PC-9 (cell line): ENCODE data around the gene LENG1. TPM values are rescaled to one million over a fixed set of nuclear protein-coding genes. Genes with fewer than 3 reads are reported as not detected.

ENCODE experiments used
- BruUV-seq: library from RNA; stranded (reverse); fragments of 400-500 nt; replicated peaks from 2 replicates; lab custom pipeline; 2021; lab: Mats Ljungman, UMichigan
- CTCF ChIA-PET: fragments of 300-600 bp; sonication (Branson Sonifier 250); formaldehyde crosslinking; loops from one replicate; lab custom pipeline; 2022; ENCODE audit warnings: antibody characterized with exemption; lab: Charles Lee
- POLR2A ChIA-PET: fragments of 300-600 bp; sonication (Branson Sonifier 250); formaldehyde crosslinking; loops from one replicate; lab custom pipeline; 2022; ENCODE audit warnings: antibody characterized with exemption; ENCODE audit not compliant: unreplicated experiment; lab: Charles Lee
- DNase-seq, 2 experiments: peaks; one replicate each; pipeline versions ENCODE4 v3.0.0 to v3.0.0-alpha.2; 2015 to 2022; ENCODE audit warnings: mixed read lengths in 1 of 2
- H2AFZ ChIP-seq: fragments of 200-600 bp; sonication (generic); 2 replicates; pipeline ENCODE4 v1.8.1; 2017; ENCODE audit warnings: antibody characterized with exemption
- H3F3A ChIP-seq: fragments of 200-600 bp; sonication (generic); 2 replicates; pipeline ENCODE4 v1.8.1; 2017; ENCODE audit warnings: antibody characterized with exemption, mild to moderate bottlenecking, low read depth; ENCODE audit not compliant: insufficient read depth
- H3K27ac ChIP-seq: fragments of 200-600 bp; sonication (generic); 2 replicates; pipeline ENCODE4 v1.6.1; 2016; ENCODE audit warnings: mixed run types
- H3K27me3 ChIP-seq: fragments of 200-600 bp; sonication (generic); 2 replicates; pipeline ENCODE4 v1.6.1; 2016; ENCODE audit warnings: low read depth, mixed run types; ENCODE audit not compliant: insufficient read depth
- H3K36me3 ChIP-seq: fragments of 200-600 bp; sonication (generic); 2 replicates; pipeline ENCODE4 v1.6.1; 2016; ENCODE audit warnings: low read depth, mixed run types
- H3K4me1 ChIP-seq: fragments of 200-600 bp; sonication (generic); replicated peaks from 2 replicates; pipeline ENCODE4 v1.6.1; 2016; ENCODE audit warnings: mixed run types; ENCODE audit not compliant: insufficient read depth
- H3K4me2 ChIP-seq: fragments of 200-600 bp; sonication (generic); 2 replicates; pipeline ENCODE4 v1.6.1; 2017; ENCODE audit warnings: mixed run types
- H3K4me3 ChIP-seq: fragments of 200-600 bp; sonication (generic); 2 replicates; pipeline ENCODE4 v1.6.1; 2016; ENCODE audit warnings: mixed run types
- H3K79me2 ChIP-seq: fragments of 200-600 bp; sonication (generic); 2 replicates; pipeline ENCODE4 v1.6.1; 2017; ENCODE audit warnings: low read depth, mixed run types
- H3K9me2 ChIP-seq: fragments of 200-600 bp; sonication (generic); 2 replicates; pipeline ENCODE4 v1.8.1; 2017; ENCODE audit warnings: mild to moderate bottlenecking; ENCODE audit not compliant: insufficient read depth
- H3K9me3 ChIP-seq: fragments of 200-600 bp; sonication (generic); 2 replicates; pipeline ENCODE4 v1.8.1; 2016; ENCODE audit warnings: low read depth; ENCODE audit not compliant: insufficient read depth
- H4K20me1 ChIP-seq: fragments of 200-600 bp; sonication (generic); 2 replicates; pipeline ENCODE4 v1.8.1; 2017; ENCODE audit not compliant: insufficient read depth
- CTCF ChIP-seq: fragments of 200-600 bp; sonication (generic); conservative IDR thresholded peaks from 2 replicates; pipeline ENCODE4 v1.6.1; 2017; ENCODE audit warnings: mixed run types, antibody characterized with exemption, mild to moderate bottlenecking, moderate library complexity
- EZH2 ChIP-seq: fragments of 200-600 bp; sonication (generic); IDR thresholded peaks from 2 replicates; pipeline ENCODE4 v1.8.0; 2017; ENCODE audit warnings: antibody characterized with exemption, low read depth
- intact Hi-C: fragments of 100-400 bp; cut with micrococcal nuclease; formaldehyde crosslinking; loops from one replicate; pipeline ENCODE4 v1.10.0; 2022; ENCODE audit not compliant: unreplicated experiment
- total RNA-seq: library from RNA; stranded (reverse); gene quantifications from 2 replicates; pipeline ENCODE4 v1.2.3, GENCODE V29; 2021

Gene LENG1
- total RNA-seq, 1 experiment from 2014 or later, result 6.7 TPM

GRCh38 chr19:54160182-54160811 is 776 bp upstream of the LENG1 start:
- intact Hi-C loops, result loop anchor here (10.0 kb wide), 1 partner anchor 305 kb away; the partner anchor contains the start of gene LENG9
- TF ChIP-seq EZH2, result no peak
- TF ChIP-seq CTCF, result no peak
- TSS peak; percentile 84 for BruUV-seq
- no peak for DNase-seq
- peak overlapping the region; percentile 91 for H3K4me2 ChIP-seq
- H3K27me3 ChIP-seq, result no peaks in the 10 kb centered on the region
- ChIA-PET CTCF (interaction anchor here (0.7 kb wide), 1 partner anchor 291 kb away, joined by 18 read pairs; no protein-coding TSS in a partner anchor), POLR2A (interaction anchor here (0.5 to 2.2 kb wide), 4 partner anchors 10 to 292 kb away, joined by 4 to 28 read pairs (median 16); partner anchors contain the start of gene CNOT3)
- peak overlapping the region; percentile 42 for H3K27ac ChIP-seq
- H2AFZ ChIP-seq, result peak overlapping the region; percentile 65
- H3F3A ChIP-seq, result peaks cover 62% of the 10 kb centered on the region
- peaks cover 14% of the 10 kb centered on the region for H3K79me2 ChIP-seq
- peaks cover 11% of the 10 kb centered on the region for H4K20me1 ChIP-seq
- no peaks in the 10 kb centered on the region for H3K9me2 ChIP-seq
- H3K4me3 ChIP-seq, result peak overlapping the region; percentile 82
- H3K36me3 ChIP-seq, result 0 out of 2 replicates have a peak, but pooled peaks cover 3% of the 10 kb centered on the region
- H3K9me3 ChIP-seq, result no peaks in the 10 kb centered on the region
- H3K4me1 ChIP-seq, result peaks cover 33% of the 10 kb centered on the region

GRCh38 chr19:54158812-54159351 is 639 bp downstream of the LENG1 start:
- POLR2A ChIA-PET, result interaction anchor here (0.5 to 2.2 kb wide), 7 partner anchors 13 to 51 kb away, joined by 4 to 28 read pairs (median 5); partner anchors contain the start of genes CNOT3, MBOAT7, PRPF31 and TFPT
- peaks cover 33% of the 10 kb centered on the region for H3K4me1 ChIP-seq
- H3K9me2 ChIP-seq, result no peaks in the 10 kb centered on the region
- TF ChIP-seq CTCF (no peak), EZH2 (no peak)
- peak overlapping the region; percentile 76 for H2AFZ ChIP-seq
- peak overlapping the region; percentile 57 for H3K27ac ChIP-seq
- intact Hi-C loops, result loop anchor here (1.0 to 2.0 kb wide), 3 partner anchors 22 to 292 kb away; partner anchors contain the start of genes CNOT3 and MYADM
- H4K20me1 ChIP-seq, result peaks cover 19% of the 10 kb centered on the region
- H3K9me3 ChIP-seq, result no peaks in the 10 kb centered on the region
- CTCF ChIA-PET, result no interaction called here
- 0 out of 2 replicates have a peak, but pooled peaks cover 8% of the 10 kb centered on the region for H3K36me3 ChIP-seq
- H3K4me3 ChIP-seq, result peak overlapping the region; percentile 66
- peaks cover 61% of the 10 kb centered on the region for H3F3A ChIP-seq
- peaks cover 14% of the 10 kb centered on the region for H3K79me2 ChIP-seq
- BruUV-seq, result TSS peak; percentile 33
- peak overlapping the region; percentile 87 for H3K4me2 ChIP-seq
- H3K27me3 ChIP-seq, result no peaks in the 10 kb centered on the region
- DNase-seq, result peak in 1 of 2 experiments; percentile 32

- no peak overlapping the region for H3K27ac ChIP-seq
- no TSS peak for BruUV-seq
- H2AFZ ChIP-seq, result no peak overlapping the region
- peaks cover 32% of the 10 kb centered on the region for H4K20me1 ChIP-seq
- no peaks in the 10 kb centered on the region for H3K27me3 ChIP-seq
- H3K36me3 ChIP-seq, result 0 out of 2 replicates have a peak, but pooled peaks cover 8% of the 10 kb centered on the region
- POLR2A ChIA-PET, result no interaction called here
- peaks cover 26% of the 10 kb centered on the region for H3K4me1 ChIP-seq
- intact Hi-C loops, result no loop called here
- no peak for TF ChIP-seq EZH2
- TF ChIP-seq CTCF, result no peak; the same call in 1 of the 2 replicates
- no peaks in the 10 kb centered on the region for H3K9me2 ChIP-seq
- CTCF ChIA-PET, result no interaction called here
- H3F3A ChIP-seq, result peaks cover 72% of the 10 kb centered on the region
- H3K9me3 ChIP-seq, result no peaks in the 10 kb centered on the region
- H3K4me2 ChIP-seq, result no peak overlapping the region
- H3K79me2 ChIP-seq, result peaks cover 14% of the 10 kb centered on the region
- no peak overlapping the region for H3K4me3 ChIP-seq
- DNase-seq, result peak in 1 of 2 experiments; percentile 73
Observed at GRCh38 chr19:54156953-54157352, 2.6 kb downstream of the LENG1 start.
